ENCODE results near the gene TMUB2. TPM values are rescaled to one million over a fixed set of nuclear protein-coding genes. Genes with fewer than 3 reads are reported as not detected.

Gene TMUB2
- total and polyA plus RNA-seq, 2 of the 13 experiments (the other 11 are each of a cell fraction or from before 2014, with no cell fraction given), result 26.9 to 50.8 TPM

- TF ChIP-seq U2AF1 (optimal IDR thresholded peaks at IDR 0.05; ENCODE audit: low read depth, low read length), result peak; percentile 39
- no peak for TF ChIP-seq ARID2 (CRISPR knock-in tag; IDR thresholded peaks at IDR 0.05; ENCODE audit: borderline replicate concordance)
- no peak for TF ChIP-seq AKAP8 (CRISPR knock-in tag; IDR thresholded peaks at IDR 0.05)
- TF ChIP-seq FOSL1 (CRISPR knock-in tag; IDR thresholded peaks at IDR 0.05; ENCODE audit: borderline replicate concordance), result no peak
- no peak for TF ChIP-seq DDIT3 (CRISPR knock-in tag; IDR thresholded peaks at IDR 0.05)
- no peak for TF ChIP-seq DBP (CRISPR knock-in tag; IDR thresholded peaks at IDR 0.05; ENCODE audit: not compliant biosample characterization)
- peak; percentile 66; the same call in 1 of the 2 replicates for TF ChIP-seq ISX (CRISPR knock-in tag; conservative IDR thresholded peaks at IDR 0.05)
- no peak for TF ChIP-seq FOXO4 (CRISPR knock-in tag; conservative IDR thresholded peaks at IDR 0.05)
- TF ChIP-seq ZNF83 (CRISPR knock-in tag; IDR thresholded peaks at IDR 0.05; ENCODE audit: borderline replicate concordance), result no peak
- TF ChIP-seq ZNF260 (CRISPR knock-in tag; IDR thresholded peaks at IDR 0.05; ENCODE audit: borderline replicate concordance, low read depth), result no peak
- no peak for TF ChIP-seq ATAD3A (CRISPR knock-in tag; IDR thresholded peaks at IDR 0.05)
- TF ChIP-seq PCBP1 (IDR thresholded peaks at IDR 0.05; ENCODE audit: borderline replicate concordance, low read depth, low read length), result no peak
- 0 out of 2 replicates have a peak, but pooled peaks have one; percentile 40 for TF ChIP-seq SETDB1 (CRISPR knock-in tag; IDR thresholded peaks at IDR 0.05; ENCODE audit: borderline replicate concordance)
- TF ChIP-seq ZNF768 (CRISPR knock-in tag; IDR thresholded peaks at IDR 0.05), result no peak
- TF ChIP-seq ZNF790 (CRISPR knock-in tag; IDR thresholded peaks at IDR 0.05; ENCODE audit: borderline replicate concordance), result 0 out of 2 replicates have a peak, but pooled peaks have one; percentile 19
- no peak for TF ChIP-seq ETS1 (CRISPR knock-in tag; IDR thresholded peaks at IDR 0.05)
- 0 out of 2 replicates have a peak, but pooled peaks have one; percentile 13 for TF ChIP-seq ATF6 (CRISPR knock-in tag; conservative IDR thresholded peaks at IDR 0.05)
- no peak for TF ChIP-seq ZNF510 (CRISPR knock-in tag; IDR thresholded peaks at IDR 0.05; ENCODE audit: low read depth)
- 0 out of 2 replicates have a peak, but pooled peaks have one; percentile 8 for TF ChIP-seq KDM3A (CRISPR knock-in tag; IDR thresholded peaks at IDR 0.05; ENCODE audit: low read depth)
- 0 out of 2 replicates have a peak, but pooled peaks have one; percentile 69 for TF ChIP-seq ZFP82 (CRISPR knock-in tag; IDR thresholded peaks at IDR 0.05; ENCODE audit: borderline replicate concordance)
- no peak for TF ChIP-seq ONECUT2 (CRISPR knock-in tag; IDR thresholded peaks at IDR 0.05)
- no peak for TF ChIP-seq ZNF362 (CRISPR knock-in tag; IDR thresholded peaks at IDR 0.05; ENCODE audit: borderline replicate concordance)
- TF ChIP-seq NBN (conservative IDR thresholded peaks at IDR 0.05), result no peak
Measured at GRCh38 chr17:44221862-44222111, 35.0 kb downstream of the TMUB2 start (continued).

All from HepG2 (cell line).